ENCODE results near the gene RAB35.

The RAB35 gene

DNA sequence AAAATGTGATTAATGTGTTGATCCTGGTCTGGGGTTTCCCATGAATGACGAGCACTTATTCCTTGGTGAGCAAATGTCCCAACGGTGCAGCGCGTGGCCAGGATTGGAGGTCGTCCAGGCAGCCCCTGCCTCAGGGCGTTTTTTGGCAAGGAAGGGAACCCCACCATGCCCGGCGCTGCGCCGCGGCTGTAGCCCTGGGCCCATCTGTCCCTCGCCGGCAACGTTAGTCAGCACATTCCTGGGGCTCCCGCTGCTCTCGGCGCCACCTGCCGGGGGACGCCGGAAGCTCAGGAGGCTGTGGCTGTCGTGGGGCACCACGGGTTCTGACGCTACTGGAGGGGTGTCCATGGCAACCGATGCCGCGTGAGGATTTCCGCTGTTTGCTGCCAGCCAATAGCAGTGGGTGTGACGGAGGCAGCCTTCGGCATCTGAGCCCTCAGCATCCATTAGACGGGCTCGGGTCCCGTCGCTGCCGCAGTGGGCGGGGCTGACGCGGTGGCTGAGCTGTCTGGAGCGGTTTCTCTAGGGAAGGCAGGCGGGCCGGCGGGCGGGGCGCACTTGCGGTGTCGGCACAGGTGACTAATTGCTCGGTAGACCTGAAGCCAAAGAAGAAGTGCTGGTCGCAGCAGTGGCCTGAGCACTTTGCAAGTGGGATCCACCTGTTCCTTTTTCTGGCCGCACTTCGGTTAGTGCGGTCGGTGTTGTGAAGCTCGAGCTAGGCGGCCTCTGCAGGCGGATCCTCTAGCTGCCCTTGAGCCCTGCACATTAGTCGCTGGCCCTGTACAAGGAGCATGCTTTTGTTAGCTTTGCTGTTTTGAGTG lies 29.5 kb downstream of the RAB35 start:
- DNase-seq (ENCODE audit: low spot score): peak; percentile 100

DNA sequence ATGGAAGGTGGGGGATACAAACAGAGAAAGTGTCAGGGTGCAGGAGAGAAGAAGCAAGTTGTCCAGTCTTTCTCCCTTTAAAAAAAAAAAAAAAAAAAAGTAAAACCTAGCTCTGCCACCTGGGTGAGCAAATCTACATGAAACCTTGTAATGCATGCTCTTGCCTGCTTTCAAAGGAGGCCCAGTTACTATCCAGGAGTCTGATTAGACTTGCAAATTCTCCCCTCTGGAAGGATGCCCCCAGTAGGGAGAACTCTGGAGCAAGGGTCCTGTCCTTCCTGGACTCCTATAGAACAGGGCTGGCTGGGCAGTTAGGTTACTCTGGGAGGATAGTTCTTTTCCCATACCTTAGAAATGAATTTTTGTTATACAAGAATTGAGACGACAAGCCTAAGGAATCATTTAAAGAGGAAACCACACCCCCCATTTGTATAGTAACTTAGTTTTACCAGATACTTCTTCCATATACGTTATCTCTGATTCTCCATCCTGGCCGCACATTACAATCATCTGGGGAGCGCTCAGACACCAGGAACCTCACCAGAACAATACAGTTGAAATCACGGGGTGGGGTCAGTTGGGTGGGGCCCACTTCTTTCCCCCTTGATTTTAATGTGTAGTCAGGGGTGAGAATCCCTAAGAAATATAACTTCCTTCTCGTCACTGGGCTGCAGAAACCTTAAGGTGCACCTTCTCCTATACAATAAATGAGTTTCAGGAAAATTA lies 30.5 kb downstream of the RAB35 start:
- DNase-seq (ENCODE audit: low spot score): no peak

DNA sequence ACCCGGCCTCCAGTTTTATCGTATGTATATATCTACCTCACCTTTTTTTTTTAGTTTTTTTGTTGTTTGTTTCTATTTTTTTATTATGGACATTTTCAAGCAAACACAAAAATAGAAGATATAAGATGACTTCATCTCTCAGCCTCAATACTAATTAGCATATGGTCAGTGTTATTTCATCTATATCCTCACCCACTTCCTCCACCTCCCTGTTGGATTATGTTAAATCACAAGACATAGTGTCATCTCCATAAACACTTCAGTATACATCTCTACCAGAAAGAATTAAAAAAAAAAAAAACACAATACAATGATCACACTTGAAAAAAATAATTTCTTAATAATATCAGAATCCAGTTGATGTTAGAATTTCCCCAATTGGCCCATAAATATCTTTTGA lies 34.9 kb downstream of the RAB35 start:
- DNase-seq (ENCODE audit: low spot score): no peak

DNA sequence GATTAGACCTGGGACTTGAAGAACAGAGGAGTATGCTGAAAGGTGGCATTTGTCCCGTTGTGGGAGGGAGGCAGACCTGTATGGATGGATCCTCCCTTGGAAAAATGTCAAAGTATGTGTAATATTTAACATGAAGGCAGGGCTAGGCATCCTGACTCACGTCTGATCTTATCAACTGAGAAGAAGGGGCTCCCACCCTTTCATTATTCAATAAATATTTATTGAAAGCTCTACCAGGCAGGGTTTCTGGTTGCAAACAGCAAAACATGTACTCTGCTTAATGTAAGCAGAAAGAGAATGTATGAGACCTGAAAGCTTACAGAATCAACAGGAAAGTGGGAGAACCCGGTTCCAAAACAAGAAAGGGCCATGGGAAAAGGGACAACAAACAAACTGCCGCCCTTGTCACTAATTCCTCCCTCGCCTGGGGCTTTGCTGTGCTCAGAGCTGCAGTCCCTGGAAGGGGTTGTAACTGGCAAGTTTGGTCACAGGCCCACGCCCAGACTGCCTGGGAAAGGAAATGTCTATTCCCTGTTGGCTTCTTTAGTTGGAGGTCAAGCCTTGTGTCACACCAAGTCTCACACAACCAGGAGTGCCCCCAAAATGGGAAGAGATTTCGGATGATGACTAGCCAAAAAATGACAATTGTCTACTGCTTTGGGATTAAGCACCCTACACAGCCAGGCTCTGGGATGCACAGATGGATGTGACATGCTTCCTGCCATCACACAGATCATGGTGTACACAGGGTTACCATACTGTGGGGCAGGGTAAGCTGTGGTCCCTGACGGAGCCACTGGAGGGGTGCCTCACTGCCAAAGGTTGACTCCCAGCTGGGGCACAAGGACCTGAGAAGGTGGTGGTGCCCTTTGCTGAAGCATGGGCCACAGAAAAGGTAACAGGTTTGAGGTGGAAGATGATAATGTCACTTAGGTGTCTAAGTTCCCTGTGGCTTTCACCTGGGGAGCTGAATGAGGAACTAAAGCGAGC lies 36.8 kb downstream of the RAB35 start:
- DNase-seq (ENCODE audit: low spot score): no peak

DNA sequence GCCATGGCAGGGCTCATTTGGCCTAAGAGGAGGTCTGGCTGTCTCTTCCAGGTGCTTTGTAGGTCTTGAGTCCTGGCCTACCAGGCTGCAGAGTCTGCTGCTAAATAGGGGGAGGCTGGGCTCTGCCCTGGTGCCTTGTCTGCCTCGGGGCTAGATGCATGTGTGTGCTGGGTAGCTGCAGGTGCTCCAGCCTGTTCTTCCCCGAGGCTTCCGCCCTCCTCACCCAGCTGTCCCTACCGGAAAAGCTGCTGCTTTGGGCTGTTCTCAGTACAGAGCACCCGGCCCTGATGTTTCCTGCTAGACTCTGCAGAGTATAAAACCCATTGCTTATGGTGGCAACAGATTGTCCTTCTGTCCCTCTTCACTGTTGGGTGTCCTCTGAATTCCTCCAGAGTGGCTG lies 37.7 kb downstream of the RAB35 start:
- no peak for DNase-seq (ENCODE audit: low spot score)

DNA sequence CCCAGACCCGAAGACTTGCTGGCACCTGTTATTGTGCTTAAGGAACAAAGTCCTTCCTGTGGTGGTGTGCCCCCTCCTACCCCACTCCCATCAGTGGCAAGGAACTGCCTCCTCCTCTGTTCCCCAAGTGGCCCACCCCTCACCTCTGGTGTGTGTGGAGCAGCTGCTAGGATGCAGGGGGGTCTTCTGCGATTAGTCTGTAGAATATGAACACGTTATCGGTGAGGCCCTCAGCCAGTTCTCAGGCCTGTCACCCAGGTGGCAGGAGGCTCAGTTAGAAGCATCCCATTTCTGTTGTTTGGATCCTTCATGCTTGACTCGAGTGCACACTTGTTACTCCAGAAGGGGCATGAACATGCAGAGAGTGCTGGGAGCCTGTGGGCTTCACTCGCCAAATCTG lies 39.3 kb downstream of the RAB35 start:
- DNase-seq (ENCODE audit: low spot score): no peak

DNA sequence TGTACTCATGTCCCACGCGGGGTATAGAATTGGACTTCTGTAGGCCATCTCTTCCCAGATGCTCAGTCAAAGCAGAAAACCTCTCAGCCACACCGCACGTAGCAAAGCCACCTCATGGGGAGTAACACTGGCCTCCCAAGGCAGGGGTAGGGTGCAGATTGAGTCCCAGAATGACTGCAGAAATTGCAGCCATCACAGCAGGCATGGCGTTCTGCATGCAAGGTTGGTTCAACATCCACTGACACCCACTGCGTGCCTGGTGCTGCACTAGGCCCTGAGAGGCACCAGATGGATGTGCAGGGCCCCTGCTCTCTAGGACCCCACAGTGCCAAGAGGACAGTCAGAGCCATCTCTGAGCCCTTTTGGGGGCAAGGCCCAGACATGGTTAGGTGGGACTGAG lies 39.9 kb downstream of the RAB35 start:
- DNase-seq (ENCODE audit: low spot score): no peak

DNA sequence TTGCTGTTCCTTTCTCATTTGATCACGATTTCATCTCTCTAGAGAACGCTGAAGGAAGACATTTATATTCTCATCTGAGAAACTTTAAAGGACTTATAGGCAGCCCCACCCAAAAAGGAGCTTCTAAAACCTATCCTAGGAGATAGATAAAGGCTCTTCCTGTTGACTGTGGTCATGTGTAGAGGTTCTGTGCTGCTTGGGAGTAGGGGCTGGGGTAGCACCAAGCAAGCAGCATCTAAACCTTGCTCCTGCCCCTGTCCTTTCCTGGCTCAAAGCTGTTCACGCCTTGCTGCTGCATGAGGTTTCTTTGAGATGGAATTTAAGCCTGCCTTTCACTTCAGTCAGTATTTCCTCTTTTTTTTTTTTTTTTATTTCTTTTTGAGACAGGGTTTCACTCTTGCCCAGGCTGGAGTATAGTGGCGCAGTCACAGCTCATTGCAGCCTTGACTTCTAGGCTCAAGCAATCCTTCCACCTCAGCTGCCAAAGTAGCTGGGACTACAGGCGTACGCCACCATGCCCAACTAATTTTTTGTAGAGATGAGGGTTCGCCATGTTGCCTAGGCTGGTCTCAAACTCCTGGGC lies 41.4 kb downstream of the RAB35 start:
- no peak for DNase-seq (ENCODE audit: low spot score)

DNA sequence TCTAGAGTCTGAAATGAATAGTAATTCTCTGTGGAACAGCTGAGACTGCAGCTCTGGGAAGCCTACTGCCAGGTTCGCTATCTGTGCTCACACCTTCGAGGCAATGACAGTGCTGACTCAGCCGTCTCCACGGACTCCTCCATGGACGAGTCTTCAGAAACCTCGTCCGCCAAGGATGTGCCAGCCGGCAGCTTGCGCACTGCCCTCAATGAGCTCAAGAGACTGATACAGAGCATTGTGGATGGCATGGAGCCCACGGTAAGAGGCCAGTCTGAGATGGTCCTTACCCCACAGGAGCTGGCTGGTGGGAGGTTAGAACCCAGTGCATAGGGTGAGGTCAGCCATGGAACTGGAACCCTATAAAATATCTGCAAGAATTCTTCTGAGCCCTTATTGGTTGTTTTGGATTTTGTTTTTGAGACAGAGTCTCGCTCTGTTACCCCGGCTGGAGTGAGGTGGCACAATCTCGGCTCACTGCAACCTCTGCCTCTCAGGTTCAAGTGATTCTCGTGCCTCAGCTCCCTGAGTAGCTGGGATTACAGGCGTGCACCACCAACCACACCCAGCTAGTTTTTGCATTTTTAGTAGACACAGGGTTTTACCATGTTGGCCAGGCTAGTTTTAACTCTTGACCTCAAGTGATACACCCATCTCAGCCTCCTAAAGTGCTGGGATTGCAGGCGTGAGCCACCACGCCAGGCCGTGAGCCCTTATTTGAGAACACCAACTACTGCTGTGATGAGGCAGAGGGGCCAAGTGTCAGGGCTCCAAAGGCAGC lies 43.9 kb downstream of the RAB35 start:
- DNase-seq (ENCODE audit: low spot score): no peak

DNA sequence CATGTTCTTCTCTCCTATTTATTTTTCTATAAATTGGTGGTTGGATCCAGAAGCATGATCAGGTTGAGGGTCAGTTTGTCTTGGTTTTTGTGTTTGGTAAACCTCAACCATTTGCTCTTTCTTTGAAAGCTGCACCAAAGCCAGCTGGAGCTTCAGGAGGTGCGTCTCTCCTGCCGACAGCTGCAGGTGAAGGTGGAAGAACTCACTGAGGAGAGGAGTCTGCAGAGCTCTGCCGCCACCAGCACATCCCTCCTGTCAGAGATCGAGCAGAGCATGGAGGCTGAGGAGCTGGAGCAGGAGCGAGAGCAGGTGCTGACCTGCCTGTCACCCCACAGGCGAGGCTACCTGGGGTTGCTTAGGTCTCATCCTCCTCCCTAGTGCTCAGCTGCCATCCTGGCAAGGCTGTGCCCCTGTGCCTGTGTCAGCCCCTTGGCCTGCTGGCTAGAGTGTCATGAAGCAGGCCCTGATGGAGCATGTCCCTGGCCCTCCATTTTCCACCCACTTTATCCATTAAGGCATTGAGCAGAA lies 45.0 kb downstream of the RAB35 start:
- DNase-seq (ENCODE audit: low spot score): no peak

DNA sequence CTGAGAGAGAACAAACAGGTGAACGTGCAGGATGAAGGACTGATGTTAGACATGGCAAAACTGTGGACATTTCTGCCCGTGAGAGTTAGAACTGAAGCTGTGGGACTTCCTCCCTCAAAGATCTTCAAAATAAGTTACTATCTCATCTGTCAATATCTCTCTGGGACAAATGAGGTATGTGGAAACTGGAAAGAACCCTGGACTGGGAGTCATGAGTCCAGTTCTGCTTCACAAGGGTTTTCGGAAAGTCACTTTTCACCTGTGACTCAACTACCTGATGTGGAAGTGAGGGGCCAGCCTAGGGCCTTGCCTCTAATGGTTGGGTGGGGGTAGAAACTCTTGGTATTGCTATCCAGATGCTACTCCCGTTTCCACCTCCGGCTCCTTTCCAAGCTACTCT lies 47.3 kb downstream of the RAB35 start:
- no peak for DNase-seq (ENCODE audit: low spot score)

DNA sequence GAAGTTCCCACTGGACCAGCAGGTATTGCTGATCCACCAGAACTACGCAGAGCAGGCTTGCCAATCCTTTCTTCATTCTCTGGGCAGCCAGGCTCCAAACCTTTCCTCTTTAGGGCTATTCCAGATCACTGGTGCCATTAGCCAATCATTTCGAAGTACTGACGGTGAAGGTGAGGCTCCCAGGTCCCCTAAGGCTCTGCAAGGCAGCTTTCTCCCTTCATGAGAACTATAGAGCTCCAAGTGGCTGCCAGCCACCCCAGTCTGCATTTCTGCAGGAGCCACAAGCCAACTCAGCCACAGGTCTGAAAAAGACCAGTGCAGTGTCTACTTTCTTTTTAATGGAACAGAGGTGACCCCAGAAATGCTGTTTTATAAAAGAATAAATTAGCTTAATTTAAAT lies 48.7 kb downstream of the RAB35 start:
- no peak for DNase-seq (ENCODE audit: low spot score)

DNA sequence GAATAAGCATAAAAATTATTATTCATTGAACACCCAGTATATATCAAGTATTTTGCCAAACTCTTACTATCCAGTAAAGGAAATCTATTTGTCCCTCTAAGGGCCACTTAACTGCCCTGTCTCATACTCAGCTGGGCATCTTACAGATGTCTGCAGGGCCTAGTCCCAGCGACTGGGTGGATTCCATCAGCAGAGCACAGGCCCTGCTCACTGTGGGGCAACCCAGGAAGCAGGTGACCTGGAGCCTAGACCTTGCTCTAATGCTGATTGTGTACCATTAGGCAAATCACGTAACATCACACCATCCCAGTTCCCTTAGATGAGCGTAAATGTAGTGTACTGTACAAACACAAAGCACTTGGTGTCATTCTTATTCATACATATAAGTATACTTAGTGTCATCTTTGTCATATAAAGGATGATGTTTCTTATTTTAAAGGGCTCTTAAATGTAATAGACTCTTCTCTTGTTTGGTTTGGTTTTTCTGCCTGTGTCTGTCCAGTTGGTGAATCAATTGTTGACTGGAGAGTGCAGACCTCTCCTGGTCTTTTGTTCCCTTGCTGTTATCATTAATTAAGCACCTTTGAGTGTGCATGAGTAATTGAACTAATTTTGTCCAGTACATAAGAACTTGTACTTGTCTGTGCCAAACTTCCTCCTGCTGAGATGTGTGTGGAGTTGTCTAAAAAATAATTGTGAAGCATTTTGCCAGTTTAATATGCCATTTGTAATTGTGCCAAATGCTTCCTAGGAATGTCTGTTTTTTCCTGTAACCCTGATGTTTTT lies 49.3 kb downstream of the RAB35 start:
- no peak for DNase-seq (ENCODE audit: low spot score)

DNA sequence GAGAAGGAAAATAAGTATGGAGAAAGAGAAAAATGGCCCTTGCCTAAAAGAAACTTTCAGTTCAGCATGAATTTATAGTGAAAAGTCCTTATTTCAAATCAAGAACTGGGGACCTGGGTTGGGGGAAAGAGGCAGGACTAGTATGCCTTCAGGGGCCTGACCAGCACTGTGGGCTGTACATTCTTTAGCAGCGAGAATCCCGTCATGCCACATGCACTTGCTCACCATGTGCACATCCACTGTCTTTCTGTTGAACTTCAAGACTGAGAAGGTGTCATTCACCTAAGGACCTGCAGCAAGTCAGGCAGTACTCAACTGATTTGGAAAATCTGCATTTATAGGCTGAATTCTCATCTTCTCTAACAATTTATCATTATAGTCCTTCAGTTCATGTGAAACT lies 50.2 kb downstream of the RAB35 start:
- no peak for DNase-seq (ENCODE audit: low spot score)

DNA sequence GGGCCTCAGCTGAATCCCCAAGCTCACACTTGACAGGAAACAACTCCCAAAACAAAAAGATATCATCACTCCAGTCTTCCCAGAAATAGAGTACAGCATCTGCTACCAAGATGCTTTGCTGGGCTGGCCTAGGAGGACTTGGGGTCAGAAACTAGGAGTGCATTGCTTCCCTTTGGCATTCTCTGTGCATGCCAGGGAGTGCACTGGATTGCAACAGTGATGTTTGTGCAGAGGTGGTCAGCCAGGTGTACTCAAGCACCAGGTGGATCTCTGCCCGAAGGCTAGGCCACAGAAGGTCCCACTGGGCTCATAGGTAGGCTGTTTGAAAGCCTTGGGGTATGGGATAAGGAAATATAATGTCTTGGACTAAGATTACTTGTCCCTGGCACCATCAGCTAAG lies 51.1 kb downstream of the RAB35 start:
- DNase-seq (ENCODE audit: low spot score): no peak

DNA sequence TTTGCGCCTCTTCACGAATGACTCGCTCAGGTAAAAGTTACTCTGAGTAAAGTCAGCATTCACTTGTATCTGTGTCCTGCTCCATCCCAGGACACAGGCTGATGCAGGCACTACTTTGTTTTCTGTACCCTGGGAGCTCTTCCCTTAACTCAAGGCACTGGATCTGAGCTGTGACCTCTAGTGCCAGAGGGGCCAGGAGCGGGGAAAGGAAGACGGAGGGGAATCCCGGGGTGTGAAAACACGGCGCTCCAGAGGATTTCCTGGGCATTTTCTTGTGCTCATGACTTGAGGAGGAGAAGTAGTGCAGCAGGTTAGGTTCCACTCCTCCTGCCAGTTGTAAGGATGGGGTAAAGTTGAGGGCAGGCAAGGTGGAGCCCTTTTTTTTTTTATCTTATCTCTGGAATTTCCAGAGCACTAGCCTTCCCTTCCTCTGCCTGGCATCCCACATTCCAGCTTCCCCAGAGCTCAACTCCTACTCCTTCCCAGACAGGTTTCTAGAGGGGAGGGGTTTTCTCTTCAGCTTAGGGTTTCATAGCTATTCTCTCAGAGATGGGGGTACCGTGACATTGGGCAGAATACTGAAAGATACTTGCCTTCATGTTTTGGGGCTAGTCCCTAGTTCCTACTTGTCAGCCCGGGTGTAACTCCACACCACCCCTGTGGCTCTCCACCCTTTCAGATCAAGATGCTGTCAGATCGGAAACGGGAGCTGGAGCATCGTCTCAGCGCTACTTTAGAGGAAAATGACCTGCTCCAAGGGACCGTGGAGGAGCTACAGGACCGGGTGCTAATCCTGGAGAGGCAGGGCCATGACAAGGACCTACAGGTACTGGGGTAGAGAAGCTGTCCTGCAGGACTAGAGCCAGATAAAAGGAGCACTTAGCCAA lies 52.3 kb downstream of the RAB35 start:
- no peak for DNase-seq (ENCODE audit: low spot score)

DNA sequence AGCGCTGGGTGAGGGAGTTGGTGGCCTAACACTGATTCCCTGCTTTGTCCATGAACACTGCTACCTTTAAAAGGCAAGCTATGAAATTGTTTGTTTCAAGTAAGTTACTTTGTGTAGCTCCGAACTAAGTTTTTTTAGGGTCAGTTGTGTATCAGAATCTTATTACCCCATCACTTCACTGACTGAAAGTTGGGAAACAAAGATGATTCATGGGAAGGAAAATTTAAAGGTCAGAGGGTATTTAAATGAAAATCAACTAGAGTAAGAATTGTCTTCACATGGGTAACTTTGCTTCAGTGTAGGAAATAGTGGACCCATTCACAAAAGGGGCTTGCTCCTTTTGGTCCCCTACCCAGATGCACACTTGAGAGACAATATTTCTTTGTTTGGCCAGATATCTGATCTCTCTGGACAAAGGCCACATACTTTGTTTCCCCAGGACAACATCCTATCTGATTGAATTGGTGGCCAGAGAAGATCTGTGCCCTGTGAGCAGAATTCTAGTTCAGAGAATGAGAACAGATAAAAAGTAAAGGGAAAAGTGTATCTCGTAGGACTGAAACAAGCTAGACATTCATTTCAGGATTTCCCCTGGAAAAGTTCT lies 53.5 kb downstream of the RAB35 start:
- no peak for DNase-seq (ENCODE audit: low spot score)

DNA sequence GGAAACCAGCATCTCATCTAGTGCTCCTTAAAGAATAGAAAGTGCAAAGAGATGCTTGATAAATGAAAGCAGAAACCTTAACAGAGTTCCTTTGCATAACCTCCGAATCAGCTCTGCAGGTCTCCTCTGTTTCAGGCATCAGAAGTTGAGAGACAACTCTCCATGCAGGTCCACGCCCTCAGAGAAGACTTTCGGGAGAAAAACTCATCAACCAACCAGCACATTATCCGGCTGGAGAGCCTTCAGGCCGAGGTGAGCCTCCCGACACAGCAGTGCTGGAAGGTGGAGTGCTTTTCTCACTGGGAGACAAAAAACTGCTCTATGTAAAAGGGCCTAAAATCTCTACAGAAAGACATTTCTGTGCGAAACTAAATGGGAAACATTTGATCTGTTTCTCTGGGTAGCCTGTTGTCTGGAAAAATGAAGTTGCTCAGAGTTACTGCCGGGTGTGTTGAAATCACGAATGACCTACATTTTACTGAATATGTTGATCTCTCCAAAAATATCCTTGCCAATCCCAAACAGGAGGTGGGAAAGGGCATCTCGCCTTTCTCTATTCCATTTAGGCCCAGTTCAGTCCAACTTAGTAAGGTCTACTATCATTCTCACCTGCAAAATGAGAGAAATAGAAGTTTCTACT lies 54.9 kb downstream of the RAB35 start:
- no peak for DNase-seq (ENCODE audit: low spot score)
